WTC11 (cell line): ENCODE data around the gene SHC2. TPM values are rescaled to one million over a fixed set of nuclear protein-coding genes. Genes with fewer than 3 reads are reported as not detected.

ENCODE experiments used
- ATAC-seq: fragments of 200-7000 bp; cut with Tn5 transposase; 2 replicates; pipeline ENCODE4 v1.10.0; 2021; ENCODE audit warnings: mild to moderate bottlenecking, moderate library complexity
- CTCF ChIA-PET: fragments of 300-600 bp; sonication (Branson Sonifier 250); formaldehyde crosslinking; loops from one replicate; lab custom pipeline; 2021; ENCODE audit warnings: antibody characterized with exemption; lab: Charles Lee
- POLR2A ChIA-PET: fragments of 350-600 bp; sonication (Branson Sonifier 250); formaldehyde crosslinking; loops from one replicate; lab custom pipeline; 2021; ENCODE audit warnings: antibody characterized with exemption; lab: Charles Lee
- DNase-seq: peaks from one replicate; pipeline ENCODE4 v3.0.0; 2021; ENCODE audit warnings: low spot score
- H3K27ac Mint-ChIP-seq: 2 replicates; pipeline ENCODE4 v1.8.0; 2021; ENCODE audit warnings: mixed read lengths
- H3K27me3 Mint-ChIP-seq: 2 replicates; pipeline ENCODE4 v1.8.0; 2021; ENCODE audit warnings: low read depth, mild to moderate bottlenecking, moderate library complexity, mixed read lengths
- H3K36me3 Mint-ChIP-seq: 2 replicates; pipeline ENCODE4 v1.8.0; 2021; ENCODE audit warnings: mixed read lengths
- H3K4me1 Mint-ChIP-seq: 2 replicates; pipeline ENCODE4 v1.8.0; 2022; ENCODE audit warnings: mixed read lengths
- H3K4me3 Mint-ChIP-seq: 2 replicates; pipeline ENCODE4 v1.8.0; 2021; ENCODE audit warnings: mild to moderate bottlenecking, moderate library complexity, mixed read lengths
- H3K9me3 Mint-ChIP-seq: 2 replicates; pipeline ENCODE4 v1.8.0; 2021; ENCODE audit warnings: mixed read lengths
- ATF3 ChIP-seq: sonication (generic); formaldehyde crosslinking; conservative IDR thresholded peaks from 2 replicates; pipeline ENCODE4 v1.8.1; 2022; ENCODE audit warnings: mild to moderate bottlenecking, missing genetic modification reagents
- CREM ChIP-seq: sonication (generic); formaldehyde crosslinking; IDR thresholded peaks from 2 replicates; pipeline ENCODE4 v1.8.1; 2022; ENCODE audit warnings: mild to moderate bottlenecking, missing genetic modification reagents, moderate library complexity
- E2F4 ChIP-seq: sonication (generic); formaldehyde crosslinking; IDR thresholded peaks from 2 replicates; pipeline ENCODE4 v1.8.1; 2022; ENCODE audit warnings: low read depth, mild to moderate bottlenecking, moderate library complexity, missing genetic modification reagents, borderline replicate concordance
- EMX1 ChIP-seq: fragments of 250-450 bp; sonication (Bioruptor Pico); IDR thresholded peaks from 2 replicates; pipeline ENCODE4 v1.8.0; 2021; ENCODE audit warnings: mild to moderate bottlenecking
- FOXP1 ChIP-seq: sonication (generic); formaldehyde crosslinking; IDR thresholded peaks from 2 replicates; pipeline ENCODE4 v1.8.0; 2022; ENCODE audit warnings: missing genetic modification reagents, mild to moderate bottlenecking, moderate library complexity, borderline replicate concordance
- HMGA2 ChIP-seq: fragments of 250-450 bp; sonication (Bioruptor Pico); IDR thresholded peaks from 2 replicates; pipeline ENCODE4 v1.4.0; 2021; ENCODE audit warnings: mild to moderate bottlenecking, moderate library complexity
- HMGXB4 ChIP-seq: sonication (generic); formaldehyde crosslinking; IDR thresholded peaks from 2 replicates; pipeline ENCODE4 v1.8.1; 2023; ENCODE audit warnings: mild to moderate bottlenecking, moderate library complexity, missing genetic modification reagents
- MYBL2 ChIP-seq: sonication (generic); formaldehyde crosslinking; IDR thresholded peaks from 2 replicates; pipeline ENCODE4 v1.8.1; 2023; ENCODE audit warnings: mild to moderate bottlenecking, moderate library complexity, missing genetic modification reagents
- NR1H2 ChIP-seq: sonication (generic); formaldehyde crosslinking; IDR thresholded peaks from 2 replicates; pipeline ENCODE4 v1.9.0; 2021; ENCODE audit warnings: mild to moderate bottlenecking, moderate library complexity, missing genetic modification reagents
- RORB ChIP-seq: fragments of 250-450 bp; sonication (Bioruptor Pico); IDR thresholded peaks from 2 replicates; pipeline ENCODE4 v1.9.0; 2021; ENCODE audit warnings: mild to moderate bottlenecking
- TEAD4 ChIP-seq: sonication (generic); formaldehyde crosslinking; IDR thresholded peaks from 2 replicates; pipeline ENCODE4 v1.8.0; 2022; ENCODE audit warnings: mild to moderate bottlenecking, missing genetic modification reagents
- ZBTB43 ChIP-seq: sonication (generic); formaldehyde crosslinking; IDR thresholded peaks from 2 replicates; pipeline ENCODE4 v1.8.1; 2023; ENCODE audit warnings: mild to moderate bottlenecking, missing genetic modification reagents
- ZNF219 ChIP-seq: sonication (generic); formaldehyde crosslinking; IDR thresholded peaks from 2 replicates; pipeline ENCODE4 v1.8.0; 2023; ENCODE audit warnings: missing genetic modification reagents, mild to moderate bottlenecking, borderline replicate concordance
- ZNF416 ChIP-seq: fragments of 250-450 bp; sonication (Bioruptor Pico); IDR thresholded peaks from 2 replicates; pipeline ENCODE4 v1.9.0; 2021; ENCODE audit warnings: mild to moderate bottlenecking, inconsistent platforms
- ZNF423 ChIP-seq: fragments of 250-450 bp; sonication (Bioruptor Pico); IDR thresholded peaks from 2 replicates; pipeline ENCODE4 v2.1.2; 2022; ENCODE audit warnings: mild to moderate bottlenecking, moderate library complexity
- total RNA-seq: library from RNA; stranded (reverse); gene quantifications from 3 replicates; pipeline ENCODE4 v1.2.3, GENCODE V29; 2021
- TF ChIP-seq, protein P1 (sequence below): sonication (generic); formaldehyde crosslinking; IDR thresholded peaks from 2 replicates; pipeline ENCODE4 v1.8.1; 2022; ENCODE audit warnings: low read depth, missing genetic modification reagents, borderline replicate concordance

The SHC2 gene
- total RNA-seq, 1 experiment from 2014 or later = 8.4 TPM

- POLR2A ChIA-PET = no interaction called here
- no peaks in the 10 kb centered on the region for H3K36me3 Mint-ChIP-seq
- no peak overlapping the region for H3K4me3 Mint-ChIP-seq
- no peak overlapping the region for H3K27ac Mint-ChIP-seq
- TF ChIP-seq TEAD4 (CRISPR knock-in tag) (no peak), E2F4 (CRISPR knock-in tag) (no peak), ZNF219 (CRISPR knock-in tag) (no peak), EMX1 (CRISPR knock-in tag) (no peak)
- TF ChIP-seq, all 79 proteins: peak for 0
- ATAC-seq = no peak
- CTCF ChIA-PET = interaction anchor here (1.0 to 1.4 kb wide), 3 partner anchors 23 to 104 kb away, joined by 3 to 6 read pairs (median 4); no protein-coding TSS in a partner anchor
- no peak for DNase-seq
- Mint-ChIP-seq H3K4me1 (peaks cover 6% of the 10 kb centered on the region), H3K27me3 (peaks cover 11% of the 10 kb centered on the region), H3K9me3 (no peaks in the 10 kb centered on the region)
Observed at GRCh38 chr19:406971-407510, 53.8 kb downstream of the SHC2 start.

DNA sequence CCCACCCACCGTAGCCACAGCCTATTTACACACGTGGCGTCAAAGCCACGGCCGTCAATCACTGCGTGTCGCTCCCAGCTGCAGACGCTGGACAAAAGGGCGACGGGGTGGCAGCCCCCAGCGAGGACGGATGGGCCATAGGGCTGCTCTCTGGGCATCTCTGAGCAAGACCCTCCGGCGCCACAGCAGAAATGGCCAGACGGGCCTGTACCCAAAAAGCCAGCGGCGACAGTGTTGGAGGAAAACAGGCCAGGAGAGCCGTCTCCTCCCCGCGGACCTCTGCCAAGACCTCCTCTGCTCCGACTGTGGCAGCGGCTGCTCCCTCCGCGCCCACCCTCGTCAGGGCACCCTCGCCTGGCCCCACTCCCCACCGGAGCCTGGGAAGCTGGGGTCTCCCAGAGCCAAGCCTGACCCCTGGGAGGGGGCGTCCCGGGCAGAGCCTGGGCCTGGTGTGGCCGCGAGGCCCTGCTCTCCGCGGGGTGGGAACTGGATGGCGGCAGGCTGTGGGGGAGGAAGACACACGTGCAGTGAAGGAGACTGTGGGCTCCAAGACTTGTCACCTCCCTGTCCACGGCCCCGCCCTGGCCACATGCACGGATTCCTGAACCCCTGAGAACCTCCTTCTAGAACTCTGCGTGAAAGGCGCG is 54.6 kb downstream of the SHC2 start:
- ChIA-PET CTCF (interaction anchor here (1.0 to 1.4 kb wide), 3 partner anchors 23 to 105 kb away, joined by 3 to 6 read pairs (median 4); no protein-coding TSS in a partner anchor), POLR2A (no interaction called here)
- peaks cover 6% of the 10 kb centered on the region for H3K4me1 Mint-ChIP-seq
- H3K36me3 Mint-ChIP-seq = no peaks in the 10 kb centered on the region
- no peaks in the 10 kb centered on the region for H3K9me3 Mint-ChIP-seq
- TF ChIP-seq, protein P1, sequence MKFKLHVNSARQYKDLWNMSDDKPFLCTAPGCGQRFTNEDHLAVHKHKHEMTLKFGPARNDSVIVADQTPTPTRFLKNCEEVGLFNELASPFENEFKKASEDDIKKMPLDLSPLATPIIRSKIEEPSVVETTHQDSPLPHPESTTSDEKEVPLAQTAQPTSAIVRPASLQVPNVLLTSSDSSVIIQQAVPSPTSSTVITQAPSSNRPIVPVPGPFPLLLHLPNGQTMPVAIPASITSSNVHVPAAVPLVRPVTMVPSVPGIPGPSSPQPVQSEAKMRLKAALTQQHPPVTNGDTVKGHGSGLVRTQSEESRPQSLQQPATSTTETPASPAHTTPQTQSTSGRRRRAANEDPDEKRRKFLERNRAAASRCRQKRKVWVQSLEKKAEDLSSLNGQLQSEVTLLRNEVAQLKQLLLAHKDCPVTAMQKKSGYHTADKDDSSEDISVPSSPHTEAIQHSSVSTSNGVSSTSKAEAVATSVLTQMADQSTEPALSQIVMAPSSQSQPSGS (CRISPR knock-in tag) = no peak
- TF ChIP-seq ZNF416 (CRISPR knock-in tag) (no peak), HMGA2 (CRISPR knock-in tag) (no peak), ZNF423 (CRISPR knock-in tag) (no peak), HMGXB4 (CRISPR knock-in tag) (no peak), MYBL2 (no peak), ZNF219 (CRISPR knock-in tag) (no peak), RORB (no peak), FOXP1 (CRISPR knock-in tag) (no peak), ZBTB43 (CRISPR knock-in tag) (no peak), NR1H2 (CRISPR knock-in tag) (no peak), ATF3 (CRISPR knock-in tag) (no peak), CREM (CRISPR knock-in tag) (no peak)
- H3K4me3 Mint-ChIP-seq = no peak overlapping the region
- no peak overlapping the region for H3K27ac Mint-ChIP-seq
- ATAC-seq = no peak
- H3K27me3 Mint-ChIP-seq = peaks cover 11% of the 10 kb centered on the region
- no peak for DNase-seq
